Eye (tissue), 1 donor: ENCODE data around the gene ANAPC10.
"Not testable (repeated sequence)": the region's sequence is repeated elsewhere in the genome, so short reads cannot be mapped to it uniquely, and the experiment has no call there.

Source experiments
- DNase-seq: peaks from one replicate; pipeline ENCODE4 v3.0.0-alpha.2; 2015

ANAPC10 gene

DNA sequence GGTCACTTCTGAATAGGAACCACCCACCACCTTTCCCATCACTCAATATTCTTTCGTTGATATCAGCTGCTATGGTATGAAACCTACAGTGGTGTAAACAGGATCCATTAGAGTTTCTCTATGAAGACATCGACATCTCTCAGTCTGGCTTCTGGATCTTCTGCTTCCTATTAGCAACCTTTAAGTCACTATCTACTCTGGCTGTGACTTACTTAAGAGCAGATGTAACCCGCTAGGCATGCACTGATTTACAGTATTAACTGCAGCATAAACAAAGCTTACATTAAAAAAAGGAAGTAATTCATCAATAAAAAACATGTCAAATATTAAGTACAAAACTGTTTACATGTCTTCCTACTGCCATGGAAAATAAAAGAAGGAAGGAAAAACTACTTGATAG is 96.4 kb downstream of the ANAPC10 start:
- DNase-seq = no peak

DNA sequence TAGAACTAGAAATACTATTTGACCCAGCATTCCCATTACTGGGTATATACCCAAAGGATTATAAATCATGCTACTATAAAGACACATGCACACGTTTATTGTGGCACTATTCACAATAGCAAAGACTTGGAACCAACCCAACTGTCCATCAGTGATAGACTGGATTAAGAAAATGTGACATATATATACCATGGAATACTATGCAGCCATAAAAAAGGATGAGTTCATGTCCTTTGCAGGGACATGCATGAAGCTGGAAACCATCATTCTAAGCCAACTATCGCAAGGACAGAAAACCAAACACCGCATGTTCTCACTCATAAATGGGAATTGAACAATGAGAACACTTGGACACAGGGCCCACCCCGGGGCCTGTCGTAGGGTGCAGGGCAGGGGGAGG is 97.3 kb downstream of the ANAPC10 start:
- not testable (repeated sequence) for DNase-seq

DNA sequence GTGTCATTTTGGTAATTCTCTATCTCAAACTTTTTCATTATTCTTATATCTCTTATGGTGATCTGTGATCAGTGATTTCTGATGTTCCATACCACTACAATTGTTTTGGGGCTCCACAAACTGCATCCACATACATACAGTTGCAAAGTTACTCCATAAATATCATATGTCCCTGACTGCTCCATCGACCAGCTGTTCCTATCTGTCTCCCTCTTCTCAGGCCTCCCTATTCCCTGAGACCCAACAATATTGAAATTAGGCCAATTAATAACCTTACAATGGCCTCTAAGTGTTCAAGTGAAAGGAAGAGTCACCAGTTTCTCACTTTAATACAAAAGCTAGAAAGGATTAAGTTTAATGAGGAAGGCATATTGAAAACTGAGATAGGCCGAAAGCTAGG is 108.7 kb downstream of the ANAPC10 start:
- no peak for DNase-seq

DNA sequence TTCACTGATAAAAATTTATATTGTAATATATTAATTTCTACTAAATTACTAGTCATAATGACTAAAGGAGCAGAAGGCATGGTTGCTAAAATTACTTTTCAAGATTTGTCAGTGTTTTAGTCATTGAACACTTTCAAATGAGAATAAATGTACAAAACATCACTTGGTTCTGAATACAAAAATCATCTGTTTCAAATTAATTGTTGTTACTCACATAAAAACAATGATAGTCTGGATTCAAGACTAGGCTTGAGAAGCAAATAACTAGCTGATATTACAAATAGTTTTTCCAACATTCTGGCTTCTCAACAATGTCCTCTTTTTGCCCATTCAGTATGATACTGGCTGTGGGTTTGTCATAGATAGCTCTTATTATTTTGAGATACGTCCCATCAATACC is 112.5 kb downstream of the ANAPC10 start:
- DNase-seq = no peak

DNA sequence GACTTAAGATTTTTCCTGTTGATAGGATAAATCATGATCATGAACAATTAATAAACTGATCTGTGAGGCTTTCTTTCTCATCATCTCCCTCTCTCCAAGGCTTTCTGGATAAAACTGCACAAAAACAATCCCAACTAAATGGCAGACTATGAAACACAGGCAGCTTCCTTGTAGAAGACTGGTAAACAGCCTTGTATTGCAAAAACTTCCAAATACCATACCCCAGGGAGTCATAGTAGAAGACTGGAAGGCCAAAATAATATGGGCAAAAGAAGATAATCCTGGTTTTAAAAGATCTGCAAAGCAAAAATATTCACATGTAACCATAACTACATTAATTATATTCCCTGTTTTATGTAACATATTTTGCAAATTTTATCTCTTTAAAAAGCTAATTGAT is 113.0 kb downstream of the ANAPC10 start:
- no peak for DNase-seq

DNA sequence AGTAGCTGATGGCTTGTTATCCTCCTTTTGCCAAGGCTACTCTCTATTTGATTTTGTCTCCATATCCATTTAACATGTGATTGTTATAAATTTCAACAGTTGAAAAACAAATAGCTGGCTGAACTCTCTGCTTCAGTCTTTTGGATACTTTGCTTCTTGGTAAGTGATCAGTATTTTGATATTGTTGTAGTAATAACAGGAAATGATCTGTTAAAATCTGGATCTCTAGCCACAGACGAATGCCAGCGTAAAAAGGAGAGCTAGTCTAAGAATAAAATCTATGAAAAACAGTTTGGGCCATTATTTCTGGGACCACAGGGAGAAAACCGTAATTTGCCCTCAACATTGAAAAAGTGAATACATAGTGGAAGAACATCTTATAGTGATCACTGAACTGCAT is 113.8 kb downstream of the ANAPC10 start:
- DNase-seq = no peak

GRCh38 chr4:144975718-144976117 is 122.3 kb downstream of the ANAPC10 start:
- DNase-seq = no peak

- no peak for DNase-seq
These were observed 127.4 kb downstream of the ANAPC10 start for GRCh38 chr4:144970597-144970996.

DNA sequence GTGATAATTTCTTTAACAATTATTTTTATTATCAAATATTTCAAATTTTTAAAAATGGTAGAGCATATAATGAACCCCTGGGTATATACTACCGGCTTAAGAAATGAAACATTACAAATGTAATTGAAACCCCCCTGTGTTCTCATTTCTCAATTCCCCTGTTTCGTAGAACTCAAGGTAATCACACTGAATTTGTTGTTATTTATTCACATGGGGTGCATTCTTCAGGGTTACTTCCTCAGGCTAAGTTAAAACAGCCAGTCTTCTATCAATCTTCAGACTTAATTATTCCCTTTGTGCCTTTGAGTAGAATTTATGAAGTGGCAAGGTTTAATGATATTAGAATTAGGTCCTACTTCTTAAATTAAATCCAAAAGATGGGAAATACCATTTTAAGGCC is 128.2 kb downstream of the ANAPC10 start:
- no peak for DNase-seq

DNA sequence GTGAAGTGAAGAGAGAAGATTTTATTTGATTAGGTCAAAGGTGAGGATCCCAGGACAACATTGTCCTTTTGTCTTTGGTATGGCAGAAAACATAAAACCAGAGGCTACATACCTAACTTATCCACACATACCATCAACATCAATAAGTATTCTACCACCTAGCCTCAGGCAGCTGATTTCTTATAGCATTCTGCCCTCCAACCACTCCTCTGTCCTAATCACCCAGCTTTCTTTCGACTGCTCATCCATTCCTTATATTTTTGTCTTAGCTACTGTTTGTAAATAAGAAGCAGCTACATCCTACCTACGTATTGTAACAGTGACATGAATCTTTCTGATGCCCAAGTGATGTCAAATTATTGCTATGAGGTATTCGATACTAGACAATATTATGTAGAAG is 129.4 kb downstream of the ANAPC10 start:
- no peak for DNase-seq

DNA sequence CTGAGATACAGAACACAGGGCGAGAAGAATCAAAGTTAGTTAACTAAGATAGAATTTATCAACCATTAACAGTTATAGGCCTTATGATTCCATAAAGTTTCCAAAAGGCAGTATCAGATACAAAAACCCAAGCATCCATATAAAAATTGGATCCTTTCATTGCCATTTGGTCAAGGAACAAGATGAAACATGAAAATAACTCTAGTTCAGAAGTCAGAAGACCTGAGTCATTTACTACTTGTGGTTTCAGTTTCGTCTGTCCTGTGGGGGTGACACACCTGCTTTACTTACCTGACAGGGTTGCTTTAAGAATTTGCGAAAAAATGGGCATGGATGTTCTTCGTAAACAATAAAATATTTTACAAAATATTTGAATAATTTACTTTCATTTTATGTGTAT is 130.8 kb downstream of the ANAPC10 start:
- DNase-seq = no peak

DNA sequence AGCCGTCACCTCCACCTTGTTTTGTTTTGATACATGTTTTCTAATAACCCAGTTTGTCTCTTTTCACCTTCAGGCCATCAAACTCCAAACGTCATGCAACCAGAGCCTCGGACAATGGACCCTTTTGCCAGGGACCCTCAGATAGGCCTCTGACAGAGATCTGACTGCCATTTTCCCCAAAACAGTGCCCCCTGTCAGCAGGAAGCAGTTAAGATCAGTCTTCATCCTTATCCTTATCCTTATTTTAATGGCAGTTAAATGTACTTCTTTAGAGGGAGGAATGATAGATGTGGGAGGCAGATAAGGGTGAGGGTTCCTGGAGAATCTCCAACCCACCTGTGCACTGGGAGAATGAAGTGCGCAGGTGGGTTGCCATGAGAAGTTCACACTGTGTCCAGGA is 135.7 kb downstream of the ANAPC10 start:
- no peak for DNase-seq

DNA sequence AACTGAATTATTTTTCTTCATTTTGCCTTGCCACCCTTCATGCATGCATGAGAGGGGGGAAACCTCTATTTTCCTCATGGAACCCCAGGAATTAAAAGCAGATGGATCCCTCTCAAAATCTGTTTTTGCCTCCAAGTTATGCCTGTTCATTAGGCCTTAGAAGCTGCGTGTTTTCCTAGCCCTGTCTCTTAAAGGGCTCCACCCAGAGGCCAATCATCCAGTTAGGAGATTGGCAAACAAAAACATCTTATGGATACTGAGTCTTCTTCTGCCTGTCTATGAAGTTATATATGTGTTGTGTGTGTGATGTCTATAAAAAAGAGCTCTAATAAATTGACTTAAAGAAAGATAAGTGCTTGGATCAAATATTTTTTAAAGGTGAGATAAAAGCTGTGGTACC is 142.9 kb downstream of the ANAPC10 start:
- DNase-seq = no peak

DNA sequence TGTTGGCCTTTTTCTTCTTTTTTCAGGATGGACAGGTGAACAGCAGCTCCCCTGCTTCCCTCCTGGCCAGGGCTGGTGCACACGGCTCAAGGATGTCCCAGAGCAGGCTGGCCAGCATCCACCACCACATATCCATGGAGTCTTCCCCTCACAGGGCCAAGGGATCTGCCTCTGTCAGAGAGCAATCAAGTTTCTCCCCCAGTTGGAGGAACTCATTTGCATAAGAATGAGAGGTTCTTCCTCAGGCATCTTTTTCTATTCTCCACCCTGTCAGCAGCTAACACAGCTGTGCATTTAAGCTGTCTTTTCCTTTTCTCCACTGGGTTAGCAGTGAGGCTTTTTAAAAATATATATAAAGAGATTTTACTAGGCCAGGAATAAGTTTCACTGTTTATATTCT is 143.8 kb downstream of the ANAPC10 start:
- DNase-seq = no peak

DNA sequence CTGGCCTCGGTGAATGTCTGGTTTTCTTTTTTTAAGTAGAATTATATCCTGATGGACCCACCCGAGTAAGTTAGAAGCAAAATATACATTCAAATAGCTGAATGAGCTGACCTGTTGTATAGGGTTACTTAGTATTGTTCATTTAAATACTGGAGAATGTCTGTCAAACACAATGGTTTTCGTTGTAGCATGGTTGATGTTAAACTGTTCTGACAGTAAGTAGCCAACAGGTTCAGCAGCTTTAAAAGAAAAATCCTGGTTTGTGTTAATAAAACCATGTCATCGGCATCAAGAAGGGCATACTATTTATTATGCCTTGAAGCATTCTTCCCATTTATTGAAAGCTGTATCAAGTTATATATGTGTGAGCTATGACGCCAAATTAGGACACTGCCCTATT is 149.6 kb downstream of the ANAPC10 start:
- DNase-seq = peak; percentile 93

- DNase-seq = peak; percentile 85
These were observed 150.0 kb downstream of the ANAPC10 start for GRCh38 chr4:144948009-144948408.
